GM19025 (cell line): ENCODE measurements around the gene ICE2.
"Not testable (repeated sequence)": the region's sequence is repeated elsewhere in the genome, so short reads cannot be mapped to it uniquely, and the experiment has no call there.

Experiments used
- ATAC-seq: cut with Tn5 transposase; IDR thresholded peaks from one replicate; pipeline ENCODE4 v1.9.1; 2021; ENCODE audit warnings: mild to moderate bottlenecking, low read depth, moderate library complexity; ENCODE audit not compliant: unreplicated experiment

ICE2 gene

GRCh38 chr15:60411774-60412425, 67.0 kb downstream of the ICE2 start:
- no peak for ATAC-seq

GRCh38 chr15:60410350-60410749, 68.6 kb downstream of the ICE2 start:
- ATAC-seq = not testable (repeated sequence)

GRCh38 chr15:60408463-60408981, 70.4 kb downstream of the ICE2 start:
- no peak for ATAC-seq

- ATAC-seq = no peak
Observed at GRCh38 chr15:60407415-60407805, 71.5 kb downstream of the ICE2 start.

GRCh38 chr15:60406513-60407414, 72.2 kb downstream of the ICE2 start:
- no peak for ATAC-seq

GRCh38 chr15:60405399-60405798, 73.5 kb downstream of the ICE2 start:
- no peak for ATAC-seq

GRCh38 chr15:60404351-60404750, 74.6 kb downstream of the ICE2 start:
- not testable (repeated sequence) for ATAC-seq

GRCh38 chr15:60400944-60401343, 78.0 kb downstream of the ICE2 start:
- ATAC-seq = no peak

GRCh38 chr15:60399931-60400330, 79.0 kb downstream of the ICE2 start:
- no peak for ATAC-seq

GRCh38 chr15:60399246-60399915, 79.6 kb downstream of the ICE2 start:
- no peak for ATAC-seq

GRCh38 chr15:60397772-60398445, 81.0 kb downstream of the ICE2 start, which contains the start of gene ANXA2:
Gene ANXA2 (minus strand): TSS chr15:60397986. CDS start chr15:60386075, 11,911 bp downstream.
- peak; percentile 72 for ATAC-seq

- peak; percentile 57 for ATAC-seq
Observed at GRCh38 chr15:60396958-60397771, 81.8 kb downstream of the ICE2 start.

GRCh38 chr15:60396560-60396957, 82.4 kb downstream of the ICE2 start:
- no peak for ATAC-seq

- no peak for ATAC-seq
Observed at GRCh38 chr15:60396100-60396499, 82.8 kb downstream of the ICE2 start.

- no peak for ATAC-seq
Observed at GRCh38 chr15:60395276-60396011, 83.5 kb downstream of the ICE2 start.

GRCh38 chr15:60394689-60395097, 84.2 kb downstream of the ICE2 start:
- no peak for ATAC-seq

- ATAC-seq = no peak
Observed at GRCh38 chr15:60392986-60393790, 85.8 kb downstream of the ICE2 start.

GRCh38 chr15:60392601-60392985, 86.3 kb downstream of the ICE2 start:
- no peak for ATAC-seq
